Lung microvascular endothelial cell (primary cell): ENCODE measurements around the gene MYO18B. TPM values are rescaled to one million over a fixed set of nuclear protein-coding genes. Genes with fewer than 3 reads are reported as not detected.
"Not testable (repeated sequence)": the region's sequence is repeated elsewhere in the genome, so short reads cannot be mapped to it uniquely, and the experiment has no call there.

Experiments used
- DNase-seq, 2 donors: peaks; one replicate each; pipeline versions ENCODE4 v3.0.0 to v3.0.0-alpha.2; 2010; ENCODE audit warnings: low read depth in 2 of 2
- total RNA-seq: library from RNA; depleted of rRNA; stranded (reverse); fragments of >200 nt; gene quantifications from 2 replicates; pipeline ENCODE4 v1.2.1, GENCODE V29; 2014

Gene MYO18B, protein sequence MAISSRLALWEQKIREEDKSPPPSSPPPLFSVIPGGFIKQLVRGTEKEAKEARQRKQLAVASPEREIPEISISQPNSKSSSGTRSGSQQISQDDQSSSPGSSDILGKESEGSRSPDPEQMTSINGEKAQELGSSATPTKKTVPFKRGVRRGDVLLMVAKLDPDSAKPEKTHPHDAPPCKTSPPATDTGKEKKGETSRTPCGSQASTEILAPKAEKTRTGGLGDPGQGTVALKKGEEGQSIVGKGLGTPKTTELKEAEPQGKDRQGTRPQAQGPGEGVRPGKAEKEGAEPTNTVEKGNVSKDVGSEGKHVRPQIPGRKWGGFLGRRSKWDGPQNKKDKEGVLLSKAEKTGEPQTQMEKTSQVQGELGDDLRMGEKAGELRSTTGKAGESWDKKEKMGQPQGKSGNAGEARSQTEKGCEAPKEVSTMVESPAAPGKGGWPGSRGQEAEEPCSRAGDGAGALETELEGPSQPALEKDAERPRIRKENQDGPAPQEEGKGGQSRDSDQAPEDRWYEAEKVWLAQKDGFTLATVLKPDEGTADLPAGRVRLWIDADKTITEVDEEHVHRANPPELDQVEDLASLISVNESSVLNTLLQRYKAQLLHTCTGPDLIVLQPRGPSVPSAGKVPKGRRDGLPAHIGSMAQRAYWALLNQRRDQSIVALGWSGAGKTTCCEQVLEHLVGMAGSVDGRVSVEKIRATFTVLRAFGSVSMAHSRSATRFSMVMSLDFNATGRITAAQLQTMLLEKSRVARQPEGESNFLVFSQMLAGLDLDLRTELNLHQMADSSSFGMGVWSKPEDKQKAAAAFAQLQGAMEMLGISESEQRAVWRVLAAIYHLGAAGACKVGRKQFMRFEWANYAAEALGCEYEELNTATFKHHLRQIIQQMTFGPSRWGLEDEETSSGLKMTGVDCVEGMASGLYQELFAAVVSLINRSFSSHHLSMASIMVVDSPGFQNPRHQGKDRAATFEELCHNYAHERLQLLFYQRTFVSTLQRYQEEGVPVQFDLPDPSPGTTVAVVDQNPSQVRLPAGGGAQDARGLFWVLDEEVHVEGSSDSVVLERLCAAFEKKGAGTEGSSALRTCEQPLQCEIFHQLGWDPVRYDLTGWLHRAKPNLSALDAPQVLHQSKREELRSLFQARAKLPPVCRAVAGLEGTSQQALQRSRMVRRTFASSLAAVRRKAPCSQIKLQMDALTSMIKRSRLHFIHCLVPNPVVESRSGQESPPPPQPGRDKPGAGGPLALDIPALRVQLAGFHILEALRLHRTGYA (N-terminal part only)
- not detected in 2 replicates for total RNA-seq

DNA sequence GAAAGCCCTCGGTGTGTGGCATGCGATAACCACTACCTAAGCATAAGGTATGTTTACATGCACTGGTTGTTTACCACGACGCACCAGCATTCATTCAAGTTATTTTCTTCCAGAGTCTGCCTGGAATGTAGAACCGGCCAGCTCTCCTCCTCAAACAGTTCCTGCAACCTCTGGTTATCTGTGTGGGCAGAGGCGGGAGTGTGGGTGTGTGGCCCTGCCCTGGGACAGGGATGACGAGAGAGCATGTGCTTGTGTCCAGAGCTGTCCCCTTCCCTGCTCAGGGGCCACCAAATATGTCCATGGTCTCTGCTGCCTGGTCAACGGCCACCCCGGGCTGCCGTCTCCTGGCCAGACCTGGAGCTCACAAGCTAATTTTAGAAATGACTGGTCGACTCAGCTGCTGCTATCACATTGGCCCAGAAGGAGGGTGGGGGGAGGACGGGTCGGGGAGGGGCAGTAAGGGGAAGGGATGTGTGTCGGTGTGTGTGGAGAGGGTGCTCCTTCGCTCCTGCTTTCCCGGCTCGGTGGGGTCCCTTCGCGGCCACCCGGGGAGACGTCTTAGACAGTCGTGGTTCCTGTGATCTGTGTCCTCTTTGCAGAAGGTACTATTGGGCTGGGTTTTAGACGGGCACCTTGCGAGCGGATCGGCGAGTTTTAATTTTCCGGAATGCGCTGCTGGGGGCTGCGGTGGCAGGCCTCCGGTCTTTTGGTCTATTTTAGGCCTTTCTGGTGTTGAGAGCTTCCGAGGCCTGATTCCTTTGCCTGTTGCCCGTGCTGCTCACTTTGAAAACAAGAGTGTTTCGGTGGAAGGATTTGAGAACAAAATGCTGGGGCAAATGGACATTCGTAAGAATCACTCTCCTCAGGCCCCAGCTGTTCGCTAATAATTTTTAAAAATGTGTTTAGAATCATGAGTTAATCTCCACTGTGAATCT lies at the start of gene MYO18B:
TSS of gene MYO18B (plus strand) at position 497 of the 935 bp plus-strand sequence. CDS start 18,905 bp downstream, outside the sequence.
- no peak for DNase-seq

DNA sequence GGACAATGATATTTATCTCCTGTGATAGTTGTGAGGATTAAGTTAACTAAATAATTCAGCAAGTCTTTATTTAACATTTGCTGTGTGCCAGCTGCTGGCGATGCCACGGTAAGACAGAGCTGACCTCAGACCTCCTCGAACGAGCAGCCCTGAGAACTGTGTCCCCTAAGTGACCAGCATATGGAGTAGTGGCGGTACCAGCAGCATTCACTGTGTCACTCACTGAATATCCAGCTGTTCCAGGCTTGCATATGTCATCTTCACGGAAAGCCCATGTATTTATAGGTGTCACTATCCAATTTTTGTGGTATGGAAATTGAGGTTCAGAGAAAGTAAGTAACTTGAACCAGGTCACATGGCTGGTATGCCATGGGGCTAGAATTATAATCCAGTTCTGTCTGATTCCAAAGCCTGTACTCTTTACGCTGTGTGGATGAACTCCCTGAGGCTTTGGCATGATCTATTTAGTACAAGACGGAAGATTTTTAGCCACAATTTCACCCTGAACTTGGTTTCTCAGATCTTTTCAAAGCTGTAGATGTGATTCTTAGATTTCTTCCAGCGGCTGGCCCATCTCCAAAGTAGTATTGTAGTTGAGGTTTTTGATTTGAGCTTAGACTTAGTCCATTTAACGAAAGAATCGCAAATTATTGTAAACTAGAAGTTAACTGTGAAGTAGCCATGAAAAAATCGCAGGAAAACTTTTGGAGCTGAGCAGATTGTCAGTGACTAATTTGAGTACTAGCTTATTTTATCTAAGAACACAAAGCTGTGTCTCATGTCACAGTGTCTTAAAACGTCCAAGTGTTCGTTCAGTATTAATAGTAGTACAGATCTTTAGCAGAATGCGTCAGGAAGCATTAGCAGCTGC lies 49.4 kb upstream of the MYO18B start:
- no peak for DNase-seq

DNA sequence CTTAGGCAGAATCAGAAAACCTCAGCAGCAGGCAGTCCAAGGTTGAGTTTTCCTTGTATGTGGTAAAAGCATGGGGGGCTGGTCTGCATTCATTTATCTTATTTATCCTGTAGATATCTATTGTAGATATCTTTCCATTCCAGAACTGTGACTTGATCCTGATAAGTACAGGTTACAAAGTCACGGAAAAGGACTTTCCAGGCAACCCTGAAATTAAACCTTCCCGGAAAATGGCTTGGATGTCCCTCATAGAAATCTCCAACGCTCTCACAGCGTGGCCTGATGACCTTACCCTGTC lies 48.8 kb upstream of the MYO18B start:
- DNase-seq, result no peak

DNA sequence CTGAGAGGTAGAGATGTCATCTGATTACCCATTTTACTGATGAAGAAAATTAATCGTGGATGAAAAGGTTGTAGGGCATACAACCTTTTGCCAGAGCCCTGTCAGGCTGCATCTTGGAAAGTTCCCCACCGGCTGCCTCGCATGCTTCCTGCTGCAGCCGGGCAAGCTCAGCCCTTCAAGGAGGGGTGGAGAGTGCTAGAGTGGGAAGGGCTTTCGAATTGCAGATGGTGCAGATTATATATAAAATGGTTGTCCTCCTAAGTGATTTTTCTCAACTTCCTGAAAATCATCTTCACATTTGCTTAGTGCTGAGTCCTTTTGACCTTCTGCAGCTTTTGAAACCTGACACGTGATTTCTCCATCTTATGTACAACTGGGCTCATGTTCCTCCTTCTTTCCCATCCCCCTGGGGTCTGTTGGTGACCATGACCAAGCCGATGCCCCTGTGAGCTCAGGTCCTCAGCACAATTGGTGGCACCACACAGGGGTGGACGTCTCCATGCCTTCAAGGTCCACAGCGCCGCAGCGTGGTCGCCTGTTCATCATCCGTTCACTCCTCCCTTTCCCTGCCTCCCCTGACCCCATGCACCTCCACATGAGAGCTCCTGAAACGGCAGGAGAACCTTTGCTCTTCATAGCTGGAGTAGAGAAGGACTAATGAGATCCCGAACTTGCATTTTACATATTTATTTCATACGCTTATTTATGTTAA lies 47.6 kb upstream of the MYO18B start:
- DNase-seq, result no peak

DNA sequence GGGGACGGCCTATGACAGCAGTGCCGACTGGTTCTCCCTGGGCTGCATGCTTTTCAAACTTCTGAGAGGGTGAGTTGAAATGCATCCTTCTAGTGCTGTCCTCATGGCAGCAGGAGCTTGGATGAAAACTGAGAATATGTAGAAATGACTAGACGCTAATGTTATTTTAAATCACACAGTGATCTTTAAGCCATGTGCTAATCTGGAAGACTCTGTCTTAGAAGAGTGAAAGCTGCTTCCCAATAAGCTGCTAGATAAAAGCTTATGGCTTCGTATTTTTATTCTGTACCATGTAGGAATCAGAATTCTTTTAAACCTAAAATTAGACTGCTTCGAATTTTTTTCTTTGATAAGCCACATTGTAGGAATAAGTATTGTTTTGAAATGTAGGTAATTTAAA lies 46.8 kb upstream of the MYO18B start:
- DNase-seq, result no peak

DNA sequence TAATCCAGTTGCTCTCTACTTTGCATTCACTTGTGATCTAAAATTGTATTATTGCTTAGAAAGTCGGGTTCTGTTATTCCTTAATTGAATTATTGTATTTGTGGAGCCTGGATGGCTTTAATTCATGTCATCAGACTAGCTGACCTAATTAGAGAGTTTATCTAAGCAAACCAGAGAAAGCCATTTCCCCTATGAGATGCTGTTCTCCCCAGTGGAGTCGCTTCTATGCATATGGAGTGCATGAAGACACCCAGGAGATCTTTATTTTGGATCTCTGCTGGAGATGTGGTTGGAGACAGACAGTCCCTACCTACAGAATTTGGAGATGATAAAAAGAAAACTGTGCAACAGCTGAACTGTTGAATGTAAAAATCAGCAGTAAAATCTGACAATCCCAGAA lies 45.2 kb upstream of the MYO18B start:
- DNase-seq, result no peak

DNA sequence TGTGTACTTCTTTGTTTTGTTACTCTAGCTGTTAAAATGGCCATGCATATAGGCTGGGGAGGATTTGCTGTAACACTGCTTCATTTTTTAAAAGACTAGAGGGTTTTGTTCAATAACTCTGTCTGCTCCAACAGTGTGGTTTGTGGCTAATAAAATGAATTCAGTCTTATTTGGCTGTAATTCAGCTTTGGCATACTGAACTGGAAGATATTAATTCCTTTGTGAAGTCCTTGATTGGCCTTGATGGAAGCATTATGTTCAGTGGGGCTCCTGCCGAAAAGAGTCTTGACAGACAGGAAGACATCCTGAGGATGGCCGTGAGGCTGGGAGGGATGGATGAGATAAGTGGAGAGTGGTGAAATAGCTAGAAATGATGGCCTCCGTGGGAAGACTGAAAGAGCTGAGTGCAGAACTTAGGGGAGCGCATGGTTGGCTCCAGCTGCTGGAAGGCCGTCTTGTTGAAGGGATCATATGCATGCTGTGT lies 44.8 kb upstream of the MYO18B start:
- DNase-seq, result no peak

DNA sequence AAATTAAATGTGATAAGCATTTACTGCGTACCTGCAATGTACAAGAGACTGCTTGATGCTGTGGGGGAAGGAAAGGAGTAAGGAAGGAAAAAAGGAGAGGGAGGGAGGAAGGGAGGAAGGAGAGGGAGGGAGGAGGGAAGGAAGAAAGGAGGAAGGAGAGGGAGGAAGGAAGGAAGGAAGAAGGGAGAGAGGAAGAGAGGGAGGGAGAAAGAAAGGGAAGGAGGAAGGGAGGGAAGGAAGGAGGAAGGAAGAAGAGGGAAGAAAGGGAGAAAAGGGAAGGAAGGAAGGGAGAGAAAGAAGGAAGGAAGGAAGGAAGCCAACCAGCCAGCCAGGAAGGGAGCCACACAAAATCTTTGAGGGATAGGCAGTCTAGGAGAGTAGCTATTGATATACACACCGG lies 44.0 kb upstream of the MYO18B start:
- DNase-seq, result no peak

DNA sequence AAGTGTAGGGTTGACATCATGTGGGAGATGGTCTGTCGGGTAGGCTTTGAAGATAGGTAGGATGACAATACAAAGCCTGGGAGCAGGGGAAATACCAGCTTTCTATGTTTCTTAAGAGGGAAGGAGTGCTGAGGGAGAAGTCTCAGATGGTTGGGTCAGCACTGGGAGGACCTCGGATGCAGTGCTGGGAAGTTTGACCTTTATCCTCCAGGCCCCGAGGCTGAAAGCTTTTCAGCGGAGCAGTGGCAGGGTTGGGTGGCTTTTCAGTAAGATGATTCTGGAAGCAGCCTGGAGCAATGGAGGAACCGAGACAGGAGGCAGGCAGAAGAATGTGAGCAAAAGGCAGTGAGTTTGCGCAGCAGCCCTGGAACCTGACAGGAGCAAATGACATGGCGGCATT lies 43.5 kb upstream of the MYO18B start:
- no peak for DNase-seq

DNA sequence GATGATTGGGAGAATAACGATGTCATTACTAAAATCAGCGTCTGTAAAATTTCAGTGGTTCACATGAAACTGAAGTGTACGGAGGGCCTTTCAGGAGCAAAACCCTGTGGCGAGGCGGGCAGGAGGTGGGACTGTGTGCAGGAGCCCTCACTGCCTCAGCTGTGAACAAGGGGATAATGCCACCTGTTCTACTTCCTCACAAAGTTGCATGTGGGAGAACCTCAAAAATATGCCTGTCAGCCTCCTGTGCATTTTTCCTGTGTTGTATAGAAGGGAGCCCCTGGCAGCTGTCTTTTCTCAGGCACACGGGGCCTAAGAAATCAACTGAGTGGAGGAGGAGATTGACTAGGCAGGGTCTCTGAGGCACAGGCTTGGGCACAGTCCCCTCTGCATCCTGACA lies 43.0 kb upstream of the MYO18B start:
- no peak for DNase-seq

DNA sequence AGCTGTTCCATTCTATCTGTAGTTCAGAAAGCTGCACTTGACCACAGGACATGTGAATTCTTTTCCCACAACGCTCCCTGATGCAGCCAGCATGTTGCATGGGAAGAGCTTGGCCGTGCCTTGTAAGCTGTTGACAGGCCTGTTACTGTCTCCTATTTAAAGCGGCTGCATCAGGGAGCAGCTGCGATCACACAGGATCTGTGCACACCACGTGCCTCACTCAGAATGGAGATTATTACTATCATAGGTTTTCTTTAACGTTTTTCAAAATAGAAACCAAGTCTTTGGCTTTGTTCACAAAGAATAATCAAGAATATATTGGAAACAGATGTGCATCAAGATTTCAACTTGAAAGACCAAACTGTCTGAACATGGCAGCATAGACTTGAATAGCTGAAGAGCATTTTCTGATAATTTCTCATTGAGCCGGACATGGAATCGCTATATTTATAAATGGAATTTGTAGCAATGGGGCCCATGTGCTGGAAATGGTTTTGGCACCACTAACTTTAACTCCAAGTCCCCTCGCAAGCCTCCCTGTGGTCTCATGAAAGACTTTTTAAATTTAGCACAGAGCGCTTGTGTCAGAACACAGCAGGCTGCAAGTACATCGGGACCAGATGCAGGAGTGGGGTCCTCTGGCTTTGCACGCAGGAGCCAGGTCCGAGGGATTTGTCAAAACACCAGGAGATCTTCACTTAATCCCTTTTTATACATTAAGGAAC lies 40.8 kb upstream of the MYO18B start:
- DNase-seq, result no peak

DNA sequence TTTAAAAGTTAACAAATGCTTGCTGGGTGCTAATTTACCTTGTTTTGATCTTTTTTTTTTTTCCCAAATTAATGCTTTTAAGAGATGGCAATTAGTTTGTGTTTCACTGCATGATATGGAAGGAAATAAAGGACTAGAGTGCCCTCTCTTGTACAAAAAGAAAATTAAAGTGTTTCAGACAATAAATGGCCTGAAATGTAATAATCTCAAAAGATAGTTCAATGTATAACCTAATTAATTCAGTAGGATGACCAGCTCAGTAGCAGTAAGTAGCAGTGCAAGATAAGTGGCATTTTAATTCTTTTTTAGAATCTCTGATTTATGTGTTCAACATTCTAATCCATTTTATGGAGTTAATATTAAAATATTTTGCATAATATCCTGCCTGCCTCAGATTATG lies 39.9 kb upstream of the MYO18B start:
- DNase-seq, result peak; percentile 5 to 21

DNA sequence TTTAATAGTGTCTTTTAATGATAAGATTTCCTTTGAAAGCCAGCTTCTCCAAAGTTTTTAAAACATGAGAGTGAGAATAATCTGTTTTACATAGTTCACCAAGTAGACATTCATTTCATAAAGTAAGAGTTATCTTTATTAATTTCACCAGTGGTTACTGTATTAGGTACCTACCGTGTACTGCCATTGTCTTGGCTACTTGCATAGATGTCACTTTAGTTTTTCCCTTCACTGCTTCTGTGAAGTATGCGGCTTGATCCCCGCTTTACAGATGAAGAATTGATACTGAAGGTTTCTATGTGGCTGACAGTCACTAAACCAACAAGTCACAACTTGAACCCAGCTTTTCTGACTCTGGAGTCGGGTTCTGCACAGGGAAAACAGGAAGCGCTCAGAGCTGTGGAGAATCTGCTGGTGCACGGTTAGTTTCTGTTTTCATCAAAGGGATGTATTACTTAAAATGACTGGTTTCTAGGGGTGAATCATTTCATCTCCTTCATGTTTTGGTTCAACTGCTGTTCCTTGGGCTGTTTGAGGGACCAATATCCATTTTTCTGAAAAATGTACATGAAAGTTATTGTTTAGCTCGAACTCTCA lies 39.3 kb upstream of the MYO18B start:
- DNase-seq, result peak; percentile 1 to 10

DNA sequence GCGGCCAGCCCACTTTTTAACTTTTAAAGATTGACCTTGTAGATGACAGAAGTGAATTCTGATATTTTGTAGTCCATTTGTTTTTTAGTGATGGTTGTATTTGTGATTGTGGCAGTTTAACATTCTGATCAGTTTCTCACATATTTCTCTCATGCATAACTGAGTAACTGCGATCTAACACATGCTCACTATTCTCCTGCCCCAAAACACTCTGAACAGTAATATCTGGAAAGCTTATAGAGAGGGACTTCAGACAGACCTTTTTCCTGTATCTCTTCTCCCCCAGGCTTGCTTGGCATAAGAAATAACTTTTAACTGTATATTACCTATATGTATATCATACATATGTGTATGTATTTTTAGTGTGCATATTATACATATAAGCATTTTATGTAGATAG lies 37.3 kb upstream of the MYO18B start:
- no peak for DNase-seq

DNA sequence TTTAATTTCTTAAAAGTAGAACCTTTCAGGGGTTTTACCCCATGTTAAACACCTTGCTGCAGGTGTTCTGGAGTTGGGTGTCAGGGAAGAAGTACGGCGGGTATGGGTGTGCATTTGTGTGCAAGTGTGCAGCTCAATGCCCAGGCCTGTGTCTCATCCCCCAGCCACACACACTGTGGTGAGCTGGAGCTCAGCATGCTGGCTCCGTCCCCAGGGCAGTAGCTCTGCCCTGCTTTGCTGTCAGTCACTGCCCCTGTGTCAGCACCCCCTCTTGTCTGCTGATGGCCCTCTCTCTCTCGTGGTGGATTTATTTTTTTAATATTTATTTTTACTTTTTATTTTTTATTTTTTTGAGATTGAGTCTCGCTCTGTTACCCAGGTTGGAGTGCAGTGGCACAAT lies 35.8 kb upstream of the MYO18B start:
- no peak for DNase-seq

DNA sequence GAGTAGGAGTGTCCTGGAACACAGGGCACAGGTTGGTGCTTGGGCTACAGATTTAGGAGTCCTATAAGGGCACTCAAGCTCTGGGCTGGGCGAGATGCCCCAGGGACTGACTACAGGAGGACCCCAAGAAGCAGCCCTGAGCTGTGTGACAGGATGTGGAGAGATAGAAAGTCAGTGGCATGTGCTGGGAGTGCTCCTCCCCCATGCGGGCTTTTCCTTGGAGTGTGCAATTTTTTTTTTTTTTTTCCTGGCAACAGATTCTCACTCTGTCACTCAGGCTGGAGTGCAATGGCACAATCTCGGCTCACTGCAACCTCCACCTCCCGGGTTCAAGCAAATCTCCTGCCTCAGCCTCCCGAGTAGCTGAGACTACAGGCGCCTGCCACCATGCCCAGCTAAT lies 33.6 kb upstream of the MYO18B start:
- DNase-seq, result not testable (repeated sequence)

DNA sequence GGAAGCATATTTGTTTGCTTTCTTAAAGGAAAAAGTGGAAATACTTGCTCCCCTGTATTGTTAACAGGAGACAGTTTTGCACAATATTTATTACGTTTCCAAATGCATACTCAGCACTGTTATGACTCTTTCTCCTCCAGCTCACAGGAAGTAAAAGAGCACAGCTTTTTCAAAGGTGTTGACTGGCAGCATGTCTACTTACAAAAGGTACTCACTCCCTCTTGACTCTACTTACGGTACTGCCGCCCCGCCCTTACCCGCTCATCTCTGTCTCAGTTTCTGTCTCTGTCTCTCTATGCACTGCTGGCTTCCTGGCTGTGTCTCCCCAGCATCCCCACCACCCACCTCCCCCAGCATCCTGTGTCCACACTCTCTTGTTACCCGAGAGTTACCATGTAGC lies 32.2 kb upstream of the MYO18B start:
- no peak for DNase-seq

DNA sequence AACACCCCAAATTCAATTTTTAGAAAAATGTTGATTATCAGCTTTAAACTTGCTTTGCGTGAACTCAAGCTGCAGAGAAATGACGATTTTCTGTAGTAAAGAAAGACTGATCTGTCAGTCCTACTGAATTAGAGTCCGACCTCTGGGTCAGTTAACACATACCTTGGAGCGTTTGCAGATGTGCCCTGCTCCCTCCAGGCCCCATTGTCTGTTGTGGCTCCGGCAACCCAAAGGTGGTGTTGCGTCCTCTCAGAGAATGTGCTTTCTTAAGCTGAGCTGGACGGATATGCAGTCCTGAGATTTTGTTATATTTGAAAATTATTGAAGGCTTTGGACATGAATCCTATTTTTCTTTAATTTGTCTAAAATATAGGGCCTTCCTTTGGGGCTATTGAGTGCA lies 31.5 kb upstream of the MYO18B start:
- no peak for DNase-seq
